SK-N-SH treated with all-trans-retinoic acid at 6 μM for 48 hours (cell line): Measurements from ENCODE around the gene ACSL1.

ENCODE experiments used
- ATAC-seq: fragments of 200-7000 bp; cut with Tn5 transposase; 3 replicates; pipeline ENCODE4 v1.9.1; 2020; ENCODE audit warnings: mild to moderate bottlenecking, moderate library complexity
- BACH2 ChIP-seq: fragments of 250-450 bp; sonication (Bioruptor Pico); IDR thresholded peaks from 2 replicates; pipeline ENCODE4 v1.9.0; 2021; ENCODE audit warnings: mild to moderate bottlenecking, borderline replicate concordance
- CREB5 ChIP-seq: fragments of 250-450 bp; sonication (Bioruptor Pico); IDR thresholded peaks from 2 replicates; pipeline ENCODE4 v1.5.1; 2020; ENCODE audit warnings: low read depth, mild to moderate bottlenecking, moderate library complexity
- CSDC2 ChIP-seq: fragments of 250-450 bp; sonication (Bioruptor Pico); IDR thresholded peaks from 2 replicates; pipeline ENCODE4 v1.5.0; 2020; ENCODE audit warnings: mild to moderate bottlenecking, moderate library complexity
- CSRNP3 ChIP-seq: fragments of 250-450 bp; sonication (Bioruptor Pico); IDR thresholded peaks from 2 replicates; pipeline ENCODE4 v1.5.1; 2021; ENCODE audit warnings: mild to moderate bottlenecking, moderate library complexity
- ESRRG ChIP-seq: fragments of 250-450 bp; sonication (Bioruptor Pico); IDR thresholded peaks from 2 replicates; pipeline ENCODE4 v1.6.1; 2021; ENCODE audit warnings: mild to moderate bottlenecking
- GLIS3 ChIP-seq: fragments of 250-450 bp; sonication (Bioruptor Pico); IDR thresholded peaks from 2 replicates; pipeline ENCODE4 v1.5.0; 2020; ENCODE audit warnings: mild to moderate bottlenecking, moderate library complexity
- ISL1 ChIP-seq: fragments of 250-450 bp; sonication (Bioruptor Pico); IDR thresholded peaks from 2 replicates; pipeline ENCODE4 v2.1.2; 2022; ENCODE audit warnings: mild to moderate bottlenecking, moderate library complexity
- OSR1 ChIP-seq: fragments of 250-450 bp; sonication (Bioruptor Pico); IDR thresholded peaks from 2 replicates; pipeline ENCODE4 v1.8.0; 2022; ENCODE audit warnings: moderate library complexity, mild to moderate bottlenecking, inconsistent platforms
- PATZ1 ChIP-seq: fragments of 250-450 bp; sonication (Bioruptor Pico); IDR thresholded peaks from 2 replicates; pipeline ENCODE4 v1.8.0; 2020; ENCODE audit warnings: mild to moderate bottlenecking, moderate library complexity, borderline replicate concordance
- POU6F1 ChIP-seq: fragments of 250-450 bp; sonication (Bioruptor Pico); IDR thresholded peaks from 2 replicates; pipeline ENCODE4 v1.8.0; 2021; ENCODE audit warnings: low read depth, mild to moderate bottlenecking, moderate library complexity, borderline replicate concordance
- PPARA ChIP-seq: fragments of 250-450 bp; sonication (Bioruptor Pico); IDR thresholded peaks from 2 replicates; pipeline ENCODE4 v1.5.0; 2020; ENCODE audit warnings: mild to moderate bottlenecking, borderline replicate concordance
- SNAI2 ChIP-seq: fragments of 250-450 bp; sonication (Bioruptor Pico); IDR thresholded peaks from 2 replicates; pipeline ENCODE4 v1.5.0; 2020; ENCODE audit warnings: mild to moderate bottlenecking, moderate library complexity
- TCF4 ChIP-seq: fragments of 250-450 bp; sonication (Bioruptor Pico); IDR thresholded peaks from 2 replicates; pipeline ENCODE4 v1.8.0; 2021; ENCODE audit warnings: mild to moderate bottlenecking, moderate library complexity, borderline replicate concordance
- TOX ChIP-seq: fragments of 250-450 bp; sonication (Bioruptor Pico); IDR thresholded peaks from 2 replicates; pipeline ENCODE4 v1.8.0; 2021; ENCODE audit warnings: mild to moderate bottlenecking, moderate library complexity, borderline replicate concordance
- ZC3H10 ChIP-seq: fragments of 250-450 bp; sonication (Bioruptor Pico); IDR thresholded peaks from 2 replicates; pipeline ENCODE4 v1.5.1; 2021; ENCODE audit warnings: mild to moderate bottlenecking, moderate library complexity
- ZFP30 ChIP-seq: fragments of 450-650 bp; formaldehyde crosslinking; IDR thresholded peaks from 2 replicates; pipeline ENCODE4 v1.5.0; 2022; ENCODE audit warnings: mild to moderate bottlenecking, moderate library complexity
- ZNF565 ChIP-seq: fragments of 450-650 bp; formaldehyde crosslinking; conservative IDR thresholded peaks from 2 replicates; pipeline ENCODE4 v1.5.0; 2020; ENCODE audit warnings: low read depth, mild to moderate bottlenecking, moderate library complexity
- ZNF70 ChIP-seq: fragments of 450-650 bp; formaldehyde crosslinking; IDR thresholded peaks from 2 replicates; pipeline ENCODE4 v1.5.0; 2020; ENCODE audit warnings: mild to moderate bottlenecking, moderate library complexity
- ZNF8 ChIP-seq: fragments of 450-650 bp; formaldehyde crosslinking; IDR thresholded peaks from 2 replicates; pipeline ENCODE4 v1.5.0; 2020; ENCODE audit warnings: mild to moderate bottlenecking, moderate library complexity

ACSL1 gene

GRCh38 chr4:184792950-184793555, 32.7 kb downstream of the ACSL1 start:
- no peak for TF ChIP-seq ESRRG (CRISPR knock-in tag)
- TF ChIP-seq GLIS3 (CRISPR knock-in tag): no peak
- no peak for TF ChIP-seq ZNF70 (CRISPR knock-in tag)
- TF ChIP-seq BACH2 (CRISPR knock-in tag): no peak
- no peak for TF ChIP-seq POU6F1 (CRISPR knock-in tag)
- no peak for TF ChIP-seq ZC3H10
- TF ChIP-seq CREB5: no peak
- no peak for TF ChIP-seq CSRNP3 (CRISPR knock-in tag)
- TF ChIP-seq ZNF8 (CRISPR knock-in tag): no peak
- TF ChIP-seq TCF4 (CRISPR knock-in tag): no peak
- TF ChIP-seq PATZ1 (CRISPR knock-in tag): no peak
- TF ChIP-seq OSR1 (CRISPR knock-in tag): no peak
- no peak for TF ChIP-seq ZFP30 (CRISPR knock-in tag)
- no peak for TF ChIP-seq SNAI2 (CRISPR knock-in tag)
- TF ChIP-seq, all 23 proteins: peak for 0
- ATAC-seq: peak; percentile 95

GRCh38 chr4:184792334-184792733, 33.4 kb downstream of the ACSL1 start:
- TF ChIP-seq ZC3H10 (no peak), POU6F1 (CRISPR knock-in tag) (no peak), CSRNP3 (CRISPR knock-in tag) (no peak), CSDC2 (CRISPR knock-in tag) (no peak), ESRRG (CRISPR knock-in tag) (no peak), ISL1 (CRISPR knock-in tag) (no peak), TCF4 (CRISPR knock-in tag) (no peak), GLIS3 (CRISPR knock-in tag) (no peak), PPARA (CRISPR knock-in tag) (no peak), CREB5 (no peak), OSR1 (CRISPR knock-in tag) (no peak), TOX (CRISPR knock-in tag) (no peak), PATZ1 (CRISPR knock-in tag) (no peak), ZNF8 (CRISPR knock-in tag) (no peak), BACH2 (CRISPR knock-in tag) (no peak), SNAI2 (CRISPR knock-in tag) (no peak), ZNF565 (CRISPR knock-in tag) (no peak)
- ATAC-seq: no peak
